HEK293 (cell line): Measurements from ENCODE around the gene FOLR1.

Experiments used
- CTCF ChIA-PET: fragments of 350-600 bp; formaldehyde crosslinking; extraction: SDS; loops from one replicate; lab custom pipeline; 2021; ENCODE audit warnings: antibody characterized with exemption; lab: Yijun Ruan, JAX
- POLR2A ChIA-PET: fragments of 300-600 bp; formaldehyde crosslinking; extraction: SDS; loops from one replicate; lab custom pipeline; 2020; ENCODE audit warnings: antibody characterized with exemption, inconsistent platforms; lab: Yijun Ruan, JAX
- H3K27ac ChIP-seq: fragments of 200-500 bp; sonication (Bioruptor generic); 2 replicates; pipeline ENCODE4 v1.5.1; 2014; ENCODE audit warnings: low read depth, low read length, control low read depth, inconsistent platforms; ENCODE audit errors: extremely low read depth
- H3K36me3 ChIP-seq, 2 experiments: fragments of 200-500 bp in 1 of 2; sonication (Bioruptor generic) in 1 of 2; 1 replicate in 1 of 2; 2 replicates in 1 of 2; pipeline ENCODE4 v1.5.1; 2014 to 2017; ENCODE audit warnings: inconsistent platforms in 2 of 2, low read length in 2 of 2; ENCODE audit not compliant: control insufficient read depth in 2 of 2, insufficient read depth in 1 of 2
- H3K4me1 ChIP-seq: fragments of 200-500 bp; sonication (Bioruptor generic); 2 replicates; pipeline ENCODE4 v1.5.1; 2014; ENCODE audit warnings: mild to moderate bottlenecking, low read length, inconsistent platforms; ENCODE audit not compliant: control insufficient read depth, insufficient read depth
- H3K4me3 ChIP-seq: 2 replicates; pipeline ENCODE4 v1.5.1; 2011; ENCODE audit warnings: low read depth, mild to moderate bottlenecking, control low read depth, low read length, moderate library complexity
- H3K9me3 ChIP-seq: fragments of 200-500 bp; sonication (Bioruptor generic); 2 replicates; pipeline ENCODE4 v1.5.1; 2014; ENCODE audit warnings: low read depth, low read length, inconsistent platforms; ENCODE audit not compliant: control insufficient read depth, insufficient read depth
- BCL11B ChIP-seq: fragments of 450-650 bp; formaldehyde crosslinking; IDR thresholded peaks from 2 replicates; pipeline ENCODE4 v1.5.1; 2016; ENCODE audit warnings: low read depth, missing biosample characterization, missing genetic modification characterization
- EGR2 ChIP-seq: fragments of 450-650 bp; formaldehyde crosslinking; IDR thresholded peaks from 2 replicates; pipeline ENCODE4 v1.5.1; 2016; ENCODE audit warnings: low read depth, missing biosample characterization, missing genetic modification characterization
- HOXD13 ChIP-seq: sonication (generic); formaldehyde crosslinking; IDR thresholded peaks from 2 replicates; pipeline ENCODE4 v1.8.0; 2022; ENCODE audit warnings: missing genetic modification reagents, borderline replicate concordance
- KLF1 ChIP-seq: fragments of 450-650 bp; formaldehyde crosslinking; IDR thresholded peaks from 2 replicates; pipeline ENCODE4 v1.5.1; 2016; ENCODE audit warnings: missing biosample characterization, missing genetic modification characterization
- OSR2 ChIP-seq: fragments of 450-650 bp; formaldehyde crosslinking; IDR thresholded peaks from 2 replicates; pipeline ENCODE4 v1.5.1; 2016; ENCODE audit warnings: missing biosample characterization, missing genetic modification characterization
- SETDB1 ChIP-seq: IDR thresholded peaks from one replicate; pipeline ENCODE4 v1.6.1; 2017; ENCODE audit warnings: mild to moderate bottlenecking, low read length, moderate library complexity, mixed read lengths; ENCODE audit not compliant: insufficient read length
- ZFP3 ChIP-seq: fragments of 450-650 bp; formaldehyde crosslinking; IDR thresholded peaks from 2 replicates; pipeline ENCODE4 v1.5.1; 2016; ENCODE audit warnings: low read depth, missing biosample characterization, missing genetic modification characterization
- ZFP37 ChIP-seq: fragments of 450-650 bp; formaldehyde crosslinking; IDR thresholded peaks from 2 replicates; pipeline ENCODE4 v1.5.1; 2016; ENCODE audit warnings: missing biosample characterization, missing genetic modification characterization
- ZNF157 ChIP-seq: fragments of 450-650 bp; formaldehyde crosslinking; IDR thresholded peaks from 2 replicates; pipeline ENCODE4 v1.5.1; 2016; ENCODE audit warnings: missing biosample characterization, missing genetic modification characterization
- ZNF175 ChIP-seq: fragments of 450-650 bp; formaldehyde crosslinking; IDR thresholded peaks from 2 replicates; pipeline ENCODE4 v1.5.1; 2016; ENCODE audit warnings: missing biosample characterization, missing genetic modification characterization
- ZNF184 ChIP-seq: fragments of 450-650 bp; IDR thresholded peaks from 2 replicates; pipeline ENCODE4 v1.5.1; 2018; ENCODE audit warnings: missing biosample characterization, mild to moderate bottlenecking, missing genetic modification characterization
- ZNF2 ChIP-seq: fragments of 450-650 bp; formaldehyde crosslinking; IDR thresholded peaks from 2 replicates; pipeline ENCODE4 v1.5.1; 2016; ENCODE audit warnings: missing biosample characterization, missing genetic modification characterization
- ZNF239 ChIP-seq: fragments of 450-650 bp; formaldehyde crosslinking; IDR thresholded peaks from 2 replicates; pipeline ENCODE4 v1.5.1; 2016; ENCODE audit warnings: missing biosample characterization, missing genetic modification characterization
- ZNF292 ChIP-seq: fragments of 450-650 bp; formaldehyde crosslinking; IDR thresholded peaks from 2 replicates; pipeline ENCODE4 v1.5.1; 2016; ENCODE audit warnings: low read depth, missing biosample characterization, missing genetic modification characterization, borderline replicate concordance
- ZNF335 ChIP-seq: fragments of 450-650 bp; formaldehyde crosslinking; conservative IDR thresholded peaks from 2 replicates; pipeline ENCODE4 v1.5.1; 2016; ENCODE audit warnings: missing biosample characterization, missing genetic modification characterization
- ZNF394 ChIP-seq: fragments of 450-650 bp; formaldehyde crosslinking; IDR thresholded peaks from 2 replicates; pipeline ENCODE4 v1.5.1; 2016; ENCODE audit warnings: missing biosample characterization, missing genetic modification characterization, mild to moderate bottlenecking, moderate library complexity, borderline replicate concordance
- ZNF549 ChIP-seq: fragments of 450-650 bp; IDR thresholded peaks from 2 replicates; pipeline ENCODE4 v1.5.1; 2018; ENCODE audit warnings: missing biosample characterization, missing genetic modification characterization, mild to moderate bottlenecking, inconsistent platforms, moderate library complexity
- ZNF707 ChIP-seq: fragments of 450-650 bp; formaldehyde crosslinking; IDR thresholded peaks from 2 replicates; pipeline ENCODE4 v1.5.1; 2016; ENCODE audit warnings: missing biosample characterization, missing genetic modification characterization
- ZNF768 ChIP-seq: fragments of 450-650 bp; formaldehyde crosslinking; IDR thresholded peaks from 2 replicates; pipeline ENCODE4 v1.5.1; 2018; ENCODE audit warnings: missing biosample characterization, mild to moderate bottlenecking, missing genetic modification characterization
- ZSCAN23 ChIP-seq: fragments of 450-650 bp; formaldehyde crosslinking; IDR thresholded peaks from 2 replicates; pipeline ENCODE4 v1.5.1; 2016; ENCODE audit warnings: missing biosample characterization, missing genetic modification characterization
- TF ChIP-seq, protein P1 (sequence below): fragments of 450-650 bp; formaldehyde crosslinking; IDR thresholded peaks from 2 replicates; pipeline ENCODE4 v1.5.1; 2017; ENCODE audit warnings: missing biosample characterization, missing genetic modification characterization
- TF ChIP-seq, protein P2 (sequence below): fragments of 450-650 bp; formaldehyde crosslinking; IDR thresholded peaks from 2 replicates; pipeline ENCODE4 v1.5.1; 2016; ENCODE audit warnings: missing biosample characterization, missing genetic modification characterization, low read depth
- TF ChIP-seq, protein P3 (sequence below): fragments of 450-650 bp; formaldehyde crosslinking; IDR thresholded peaks from 2 replicates; pipeline ENCODE4 v1.5.1; 2016; ENCODE audit warnings: missing biosample characterization, missing genetic modification characterization

Gene FOLR1

DNA sequence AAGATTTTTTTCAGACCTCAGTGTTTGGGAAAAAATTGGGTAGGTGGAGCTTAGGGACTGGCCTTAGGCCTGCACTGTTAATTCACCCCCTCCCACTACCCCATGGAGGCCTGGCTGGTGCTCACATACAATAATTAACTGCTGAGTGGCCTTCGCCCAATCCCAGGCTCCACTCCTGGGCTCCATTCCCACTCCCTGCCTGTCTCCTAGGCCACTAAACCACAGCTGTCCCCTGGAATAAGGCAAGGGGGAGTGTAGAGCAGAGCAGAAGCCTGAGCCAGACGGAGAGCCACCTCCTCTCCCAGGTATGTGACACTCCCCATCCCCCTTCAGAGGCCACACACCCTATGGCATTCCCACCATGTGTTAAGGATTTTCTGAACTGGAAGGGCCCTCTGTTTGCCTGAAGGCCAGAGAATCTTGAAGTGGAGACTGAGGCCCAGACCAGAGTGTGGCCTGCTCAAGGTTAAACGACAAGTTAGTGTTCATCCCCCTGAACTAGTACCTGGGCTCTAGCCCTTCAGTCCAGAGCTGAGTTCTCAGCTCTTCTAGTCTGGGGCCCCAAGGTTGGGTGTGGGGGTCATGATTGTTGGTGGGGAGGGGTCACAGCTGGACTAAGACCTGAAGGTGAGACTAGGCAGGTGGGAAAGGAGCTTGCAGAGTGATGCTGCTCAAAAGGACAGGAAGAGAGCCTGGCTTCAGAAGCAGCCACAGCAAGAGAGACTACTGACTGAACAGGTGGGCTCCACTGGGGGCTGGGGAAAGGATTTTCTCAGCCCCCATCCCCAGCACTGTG lies 2.3 kb upstream of the FOLR1 start:
- CTCF ChIA-PET, result interaction anchor here (0.6 to 1.5 kb wide), 3 partner anchors 46 to 242 kb away, joined by 3 read pairs; no protein-coding TSS in a partner anchor
- H3K9me3 ChIP-seq, result no peaks in the 10 kb centered on the region
- POLR2A ChIA-PET, result interaction anchor here (0.8 kb wide), 1 partner anchor 33 kb away, joined by 3 read pairs; no protein-coding TSS in a partner anchor
- no peaks in the 10 kb centered on the region for H3K4me1 ChIP-seq
- H3K4me3 ChIP-seq, result no peak overlapping the region
- no peak for TF ChIP-seq ZNF549 (tag by site-specific recombination)
- peak; percentile 67 for TF ChIP-seq KLF1 (tag by site-specific recombination)
- TF ChIP-seq ZNF175 (tag by site-specific recombination), result no peak
- no peak for TF ChIP-seq BCL11B (tag by site-specific recombination)
- TF ChIP-seq ZFP3 (tag by site-specific recombination), result no peak
- H3K36me3 ChIP-seq, result no peaks in the 10 kb centered on the region
- no peak overlapping the region for H3K27ac ChIP-seq

DNA sequence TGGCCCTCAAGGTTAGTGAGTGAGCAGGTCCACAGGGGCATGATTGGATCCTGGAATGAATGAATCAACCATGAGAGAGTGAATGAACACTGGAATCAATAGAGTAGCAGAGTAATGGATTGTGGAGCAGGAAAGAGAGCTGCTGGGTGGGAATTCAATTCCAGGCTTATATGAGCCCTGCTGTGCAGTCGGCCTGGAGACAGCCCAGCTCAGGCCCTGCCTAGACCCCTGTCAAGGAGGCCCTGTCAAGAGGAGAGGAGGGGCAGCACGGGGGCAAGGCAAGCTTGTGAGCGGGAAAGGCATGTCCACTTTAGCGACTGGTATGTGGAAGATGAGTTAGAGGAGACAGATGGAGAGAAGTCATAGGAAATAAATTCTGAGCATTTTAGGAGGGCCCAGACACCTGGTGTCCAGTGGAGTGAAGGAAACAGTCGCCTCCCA lies 1.3 kb upstream of the FOLR1 start:
- Histone ChIP-seq H3K9me3 (no peaks in the 10 kb centered on the region), H3K4me3 (no peak overlapping the region), H3K36me3 (no peaks in the 10 kb centered on the region), H3K4me1 (no peaks in the 10 kb centered on the region), H3K27ac (no peak overlapping the region)
- TF ChIP-seq ZNF184 (no peak), HOXD13 (no peak), ZNF768 (tag by site-specific recombination) (no peak), ZNF2 (tag by site-specific recombination) (no peak), ZFP37 (tag by site-specific recombination) (no peak)
- TF ChIP-seq, protein P1, sequence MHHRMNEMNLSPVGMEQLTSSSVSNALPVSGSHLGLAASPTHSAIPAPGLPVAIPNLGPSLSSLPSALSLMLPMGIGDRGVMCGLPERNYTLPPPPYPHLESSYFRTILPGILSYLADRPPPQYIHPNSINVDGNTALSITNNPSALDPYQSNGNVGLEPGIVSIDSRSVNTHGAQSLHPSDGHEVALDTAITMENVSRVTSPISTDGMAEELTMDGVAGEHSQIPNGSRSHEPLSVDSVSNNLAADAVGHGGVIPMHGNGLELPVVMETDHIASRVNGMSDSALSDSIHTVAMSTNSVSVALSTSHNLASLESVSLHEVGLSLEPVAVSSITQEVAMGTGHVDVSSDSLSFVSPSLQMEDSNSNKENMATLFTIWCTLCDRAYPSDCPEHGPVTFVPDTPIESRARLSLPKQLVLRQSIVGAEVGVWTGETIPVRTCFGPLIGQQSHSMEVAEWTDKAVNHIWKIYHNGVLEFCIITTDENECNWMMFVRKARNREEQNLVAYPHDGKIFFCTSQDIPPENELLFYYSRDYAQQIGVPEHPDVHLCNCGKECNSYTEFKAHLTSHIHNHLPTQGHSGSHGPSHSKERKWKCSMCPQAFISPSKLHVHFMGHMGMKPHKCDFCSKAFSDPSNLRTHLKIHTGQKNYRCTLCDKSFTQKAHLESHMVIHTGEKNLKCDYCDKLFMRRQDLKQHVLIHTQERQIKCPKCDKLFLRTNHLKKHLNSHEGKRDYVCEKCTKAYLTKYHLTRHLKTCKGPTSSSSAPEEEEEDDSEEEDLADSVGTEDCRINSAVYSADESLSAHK, result no peak
- POLR2A ChIA-PET, result interaction anchor here (0.7 to 0.8 kb wide), 2 partner anchors 9 to 32 kb away, joined by 3 to 5 read pairs; no protein-coding TSS in a partner anchor
- CTCF ChIA-PET, result interaction anchor here (0.7 to 1.5 kb wide), 4 partner anchors 8 to 614 kb away, joined by 3 to 5 read pairs (median 4); no protein-coding TSS in a partner anchor

DNA sequence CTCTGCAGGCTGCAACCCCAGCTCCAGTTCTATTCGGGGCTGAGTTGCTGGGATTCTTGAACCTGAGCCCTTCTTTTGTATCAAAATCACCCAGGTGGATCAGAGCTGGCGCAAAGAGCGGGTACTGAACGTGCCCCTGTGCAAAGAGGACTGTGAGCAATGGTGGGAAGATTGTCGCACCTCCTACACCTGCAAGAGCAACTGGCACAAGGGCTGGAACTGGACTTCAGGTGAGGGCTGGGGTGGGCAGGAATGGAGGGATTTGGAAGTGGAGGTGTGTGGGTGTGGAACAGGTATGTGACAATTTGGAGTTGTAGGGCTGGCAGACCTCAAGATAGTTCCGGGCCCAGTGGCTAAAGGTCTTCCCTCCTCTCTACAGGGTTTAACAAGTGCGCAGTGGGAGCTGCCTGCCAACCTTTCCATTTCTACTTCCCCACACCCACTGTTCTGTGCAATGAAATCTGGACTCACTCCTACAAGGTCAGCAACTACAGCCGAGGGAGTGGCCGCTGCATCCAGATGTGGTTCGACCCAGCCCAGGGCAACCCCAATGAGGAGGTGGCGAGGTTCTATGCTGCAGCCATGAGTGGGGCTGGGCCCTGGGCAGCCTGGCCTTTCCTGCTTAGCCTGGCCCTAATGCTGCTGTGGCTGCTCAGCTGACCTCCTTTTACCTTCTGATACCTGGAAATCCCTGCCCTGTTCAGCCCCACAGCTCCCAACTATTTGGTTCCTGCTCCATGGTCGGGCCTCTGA lies 3.8 kb downstream of the FOLR1 start:
- POLR2A ChIA-PET, result no interaction called here
- TF ChIP-seq, protein P2, sequence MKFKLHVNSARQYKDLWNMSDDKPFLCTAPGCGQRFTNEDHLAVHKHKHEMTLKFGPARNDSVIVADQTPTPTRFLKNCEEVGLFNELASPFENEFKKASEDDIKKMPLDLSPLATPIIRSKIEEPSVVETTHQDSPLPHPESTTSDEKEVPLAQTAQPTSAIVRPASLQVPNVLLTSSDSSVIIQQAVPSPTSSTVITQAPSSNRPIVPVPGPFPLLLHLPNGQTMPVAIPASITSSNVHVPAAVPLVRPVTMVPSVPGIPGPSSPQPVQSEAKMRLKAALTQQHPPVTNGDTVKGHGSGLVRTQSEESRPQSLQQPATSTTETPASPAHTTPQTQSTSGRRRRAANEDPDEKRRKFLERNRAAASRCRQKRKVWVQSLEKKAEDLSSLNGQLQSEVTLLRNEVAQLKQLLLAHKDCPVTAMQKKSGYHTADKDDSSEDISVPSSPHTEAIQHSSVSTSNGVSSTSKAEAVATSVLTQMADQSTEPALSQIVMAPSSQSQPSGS (tag by site-specific recombination), result no peak
- TF ChIP-seq ZNF335 (tag by site-specific recombination) (no peak), ZNF394 (tag by site-specific recombination) (no peak), OSR2 (no peak), ZNF292 (tag by site-specific recombination) (no peak), SETDB1 (no peak), ZNF157 (no peak), ZNF707 (no peak), EGR2 (no peak), ZNF239 (tag by site-specific recombination) (no peak), ZSCAN23 (tag by site-specific recombination) (no peak)
- TF ChIP-seq, protein P3, sequence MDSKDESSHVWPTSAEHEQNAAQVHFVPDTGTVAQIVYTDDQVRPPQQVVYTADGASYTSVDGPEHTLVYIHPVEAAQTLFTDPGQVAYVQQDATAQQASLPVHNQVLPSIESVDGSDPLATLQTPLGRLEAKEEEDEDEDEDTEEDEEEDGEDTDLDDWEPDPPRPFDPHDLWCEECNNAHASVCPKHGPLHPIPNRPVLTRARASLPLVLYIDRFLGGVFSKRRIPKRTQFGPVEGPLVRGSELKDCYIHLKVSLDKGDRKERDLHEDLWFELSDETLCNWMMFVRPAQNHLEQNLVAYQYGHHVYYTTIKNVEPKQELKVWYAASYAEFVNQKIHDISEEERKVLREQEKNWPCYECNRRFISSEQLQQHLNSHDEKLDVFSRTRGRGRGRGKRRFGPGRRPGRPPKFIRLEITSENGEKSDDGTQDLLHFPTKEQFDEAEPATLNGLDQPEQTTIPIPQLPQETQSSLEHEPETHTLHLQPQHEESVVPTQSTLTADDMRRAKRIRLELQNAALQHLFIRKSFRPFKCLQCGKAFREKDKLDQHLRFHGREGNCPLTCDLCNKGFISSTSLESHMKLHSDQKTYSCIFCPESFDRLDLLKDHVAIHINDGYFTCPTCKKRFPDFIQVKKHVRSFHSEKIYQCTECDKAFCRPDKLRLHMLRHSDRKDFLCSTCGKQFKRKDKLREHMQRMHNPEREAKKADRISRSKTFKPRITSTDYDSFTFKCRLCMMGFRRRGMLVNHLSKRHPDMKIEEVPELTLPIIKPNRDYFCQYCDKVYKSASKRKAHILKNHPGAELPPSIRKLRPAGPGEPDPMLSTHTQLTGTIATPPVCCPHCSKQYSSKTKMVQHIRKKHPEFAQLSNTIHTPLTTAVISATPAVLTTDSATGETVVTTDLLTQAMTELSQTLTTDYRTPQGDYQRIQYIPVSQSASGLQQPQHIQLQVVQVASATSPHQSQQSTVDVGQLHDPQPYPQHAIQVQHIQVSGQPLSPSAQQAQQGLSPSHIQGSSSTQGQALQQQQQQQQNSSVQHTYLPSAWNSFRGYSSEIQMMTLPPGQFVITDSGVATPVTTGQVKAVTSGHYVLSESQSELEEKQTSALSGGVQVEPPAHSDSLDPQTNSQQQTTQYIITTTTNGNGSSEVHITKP (tag by site-specific recombination), result no peak

More for the DNA sequence above, 3.8 kb downstream of the FOLR1 start:
- Histone ChIP-seq H3K9me3 (no peaks in the 10 kb centered on the region), H3K36me3 (no peaks in the 10 kb centered on the region), H3K27ac (no peak overlapping the region), H3K4me3 (no peak overlapping the region), H3K4me1 (no peaks in the 10 kb centered on the region)
- CTCF ChIA-PET, result interaction anchor here (0.6 to 2.1 kb wide), 3 partner anchors 10 to 235 kb away, joined by 3 to 12 read pairs (median 3); no protein-coding TSS in a partner anchor
